ENCODE data around the gene IGF2R. TPM values are rescaled to one million over a fixed set of nuclear protein-coding genes. Genes with fewer than 3 reads are reported as not detected.
A peak's percentile ranks its signal among the peaks of the same experiment; 100 is the strongest.

IGF2R gene
- total and polyA plus RNA-seq, 2 of the 13 experiments (the other 11 are each of a cell fraction or from before 2014, with no cell fraction given) = 38.3 to 70.0 TPM

DNA sequence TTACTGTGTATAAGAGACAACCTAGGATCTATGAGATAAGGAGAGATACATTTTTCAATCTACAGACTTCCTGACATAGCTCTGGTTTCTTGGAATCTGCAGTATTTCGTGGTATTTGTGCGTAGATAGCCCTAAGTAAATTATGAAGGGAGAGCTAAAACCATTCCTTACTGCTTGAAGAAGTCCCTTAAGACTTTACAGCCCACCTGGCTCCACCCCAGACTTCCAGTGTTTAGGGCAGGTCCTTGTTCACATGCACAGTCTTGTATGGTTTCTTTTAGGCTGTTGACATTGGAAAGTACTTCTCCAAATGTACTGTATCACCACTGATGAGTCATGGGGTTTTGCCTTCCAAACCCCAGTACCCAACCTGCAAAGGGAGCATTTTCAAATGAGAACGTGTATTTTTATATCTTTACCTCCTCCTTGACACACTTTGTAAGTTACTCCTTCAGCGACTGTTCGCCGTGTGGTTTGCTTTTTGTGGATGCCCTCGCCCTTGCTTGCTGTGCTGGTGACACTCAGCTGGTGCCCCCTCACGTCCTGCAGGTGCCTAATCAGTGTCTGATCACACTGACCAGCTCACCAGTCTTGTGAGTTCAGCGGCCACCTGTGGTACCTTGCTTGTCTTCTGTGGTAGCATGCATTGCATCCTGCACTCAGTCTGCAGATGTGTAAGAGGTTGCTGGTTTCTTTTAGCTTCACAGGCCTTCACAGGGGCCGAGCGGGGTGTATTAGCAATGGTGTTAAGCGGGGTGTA, 73.3 kb downstream of the IGF2R start (continued):
- no peak for TF ChIP-seq ZFP90 (CRISPR knock-in tag; IDR thresholded peaks at IDR 0.05; ENCODE audit: borderline replicate concordance)
- no peak for TF ChIP-seq AGO2 (optimal IDR thresholded peaks at IDR 0.05; ENCODE audit: low read depth, low read length)
- TF ChIP-seq ZNF180 (CRISPR knock-in tag; IDR thresholded peaks at IDR 0.05; ENCODE audit: borderline replicate concordance, low read depth) = no peak
- TF ChIP-seq, protein P1, sequence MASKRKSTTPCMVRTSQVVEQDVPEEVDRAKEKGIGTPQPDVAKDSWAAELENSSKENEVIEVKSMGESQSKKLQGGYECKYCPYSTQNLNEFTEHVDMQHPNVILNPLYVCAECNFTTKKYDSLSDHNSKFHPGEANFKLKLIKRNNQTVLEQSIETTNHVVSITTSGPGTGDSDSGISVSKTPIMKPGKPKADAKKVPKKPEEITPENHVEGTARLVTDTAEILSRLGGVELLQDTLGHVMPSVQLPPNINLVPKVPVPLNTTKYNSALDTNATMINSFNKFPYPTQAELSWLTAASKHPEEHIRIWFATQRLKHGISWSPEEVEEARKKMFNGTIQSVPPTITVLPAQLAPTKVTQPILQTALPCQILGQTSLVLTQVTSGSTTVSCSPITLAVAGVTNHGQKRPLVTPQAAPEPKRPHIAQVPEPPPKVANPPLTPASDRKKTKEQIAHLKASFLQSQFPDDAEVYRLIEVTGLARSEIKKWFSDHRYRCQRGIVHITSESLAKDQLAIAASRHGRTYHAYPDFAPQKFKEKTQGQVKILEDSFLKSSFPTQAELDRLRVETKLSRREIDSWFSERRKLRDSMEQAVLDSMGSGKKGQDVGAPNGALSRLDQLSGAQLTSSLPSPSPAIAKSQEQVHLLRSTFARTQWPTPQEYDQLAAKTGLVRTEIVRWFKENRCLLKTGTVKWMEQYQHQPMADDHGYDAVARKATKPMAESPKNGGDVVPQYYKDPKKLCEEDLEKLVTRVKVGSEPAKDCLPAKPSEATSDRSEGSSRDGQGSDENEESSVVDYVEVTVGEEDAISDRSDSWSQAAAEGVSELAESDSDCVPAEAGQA (IDR thresholded peaks at IDR 0.05; ENCODE audit: low read depth) = no peak
- TF ChIP-seq, protein P1 (CRISPR knock-in tag; IDR thresholded peaks at IDR 0.05; ENCODE audit: borderline replicate concordance) = no peak
- TF ChIP-seq HNF4G (IDR thresholded peaks at IDR 0.05; ENCODE audit: borderline replicate concordance, low read depth, low read length) = no peak
- TF ChIP-seq HNF4G (CRISPR knock-in tag; IDR thresholded peaks at IDR 0.05; ENCODE audit: borderline replicate concordance, low read depth) = 0 out of 2 replicates have a peak, but pooled peaks have one; percentile 11
- TF ChIP-seq HNRNPLL (IDR thresholded peaks at IDR 0.05; ENCODE audit: low read depth, low read length, poor library complexity, severe bottlenecking) = no peak
- TF ChIP-seq, protein P2, sequence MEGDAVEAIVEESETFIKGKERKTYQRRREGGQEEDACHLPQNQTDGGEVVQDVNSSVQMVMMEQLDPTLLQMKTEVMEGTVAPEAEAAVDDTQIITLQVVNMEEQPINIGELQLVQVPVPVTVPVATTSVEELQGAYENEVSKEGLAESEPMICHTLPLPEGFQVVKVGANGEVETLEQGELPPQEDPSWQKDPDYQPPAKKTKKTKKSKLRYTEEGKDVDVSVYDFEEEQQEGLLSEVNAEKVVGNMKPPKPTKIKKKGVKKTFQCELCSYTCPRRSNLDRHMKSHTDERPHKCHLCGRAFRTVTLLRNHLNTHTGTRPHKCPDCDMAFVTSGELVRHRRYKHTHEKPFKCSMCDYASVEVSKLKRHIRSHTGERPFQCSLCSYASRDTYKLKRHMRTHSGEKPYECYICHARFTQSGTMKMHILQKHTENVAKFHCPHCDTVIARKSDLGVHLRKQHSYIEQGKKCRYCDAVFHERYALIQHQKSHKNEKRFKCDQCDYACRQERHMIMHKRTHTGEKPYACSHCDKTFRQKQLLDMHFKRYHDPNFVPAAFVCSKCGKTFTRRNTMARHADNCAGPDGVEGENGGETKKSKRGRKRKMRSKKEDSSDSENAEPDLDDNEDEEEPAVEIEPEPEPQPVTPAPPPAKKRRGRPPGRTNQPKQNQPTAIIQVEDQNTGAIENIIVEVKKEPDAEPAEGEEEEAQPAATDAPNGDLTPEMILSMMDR (CRISPR knock-in tag; IDR thresholded peaks at IDR 0.05) = 0 out of 2 replicates have a peak, but pooled peaks have one; percentile 20
- TF ChIP-seq RFX3 (CRISPR knock-in tag; IDR thresholded peaks at IDR 0.05) = no peak

Measured in HepG2 (cell line).